Esophagus mucosa (tissue), 1 donor: ENCODE results near the gene ARCN1. TPM values are rescaled to one million over a fixed set of nuclear protein-coding genes. Genes with fewer than 3 reads are reported as not detected.
"Not testable (repeated sequence)": the region's sequence is repeated elsewhere in the genome, so short reads cannot be mapped to it uniquely, and the experiment has no call there.

Experiments used
- ATAC-seq: fragments of 200-7000 bp; cut with Tn5 transposase; one replicate; pipeline ENCODE4 v1.9.1; 2020
- total RNA-seq: library from RNA; stranded (reverse); gene quantifications from one replicate; pipeline ENCODE4 v1.2.4, GENCODE V29; 2023
- donor health status: DM: yes; HTN: yes; CAD: no.

ARCN1 gene
- total RNA-seq, 1 donor from 2014 or later: 71.7 TPM

DNA sequence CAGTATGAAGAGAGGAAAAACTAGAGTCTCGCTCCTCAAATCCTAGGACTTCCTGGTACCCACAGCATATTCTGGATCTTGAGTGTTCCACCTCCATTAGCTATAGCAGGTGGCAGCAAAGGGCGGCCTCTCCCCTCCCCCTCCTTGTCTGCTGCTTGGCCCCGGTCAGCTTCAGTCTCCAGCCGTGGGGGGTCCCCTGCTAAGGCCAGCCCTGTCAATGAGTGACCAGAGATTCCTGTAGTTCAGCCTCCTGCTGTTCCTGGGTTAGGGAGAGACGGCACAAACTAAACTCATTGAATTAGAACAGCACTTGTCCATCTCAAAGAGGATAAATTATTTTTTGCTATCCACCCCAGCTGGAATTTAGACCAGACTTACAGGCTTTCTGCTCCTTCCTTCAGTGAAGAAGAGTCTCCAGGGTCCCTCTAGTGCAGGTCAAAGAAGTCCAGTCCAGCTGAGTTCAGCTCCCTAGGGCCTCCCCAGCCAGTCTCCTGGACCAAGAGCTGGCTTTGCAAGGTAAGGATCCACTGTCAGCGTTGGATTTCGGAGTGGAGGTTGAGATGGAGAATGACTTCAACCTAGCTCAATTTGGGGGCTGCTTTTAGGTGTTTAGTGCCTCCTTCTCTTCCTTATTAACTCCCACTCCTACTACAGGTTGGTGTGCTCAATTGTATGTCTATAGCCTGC, 34.1 kb downstream of the ARCN1 start:
- no peak for ATAC-seq

GRCh38 chr11:118606844-118607228, 34.6 kb downstream of the ARCN1 start:
- no peak for ATAC-seq

GRCh38 chr11:118607401-118608359, 35.5 kb downstream of the ARCN1 start, which contains the start of gene PHLDB1:
Gene PHLDB1, plus strand, starts transcription at chr11:118607615. Its CDS starts 6,222 bp downstream, at chr11:118613837.
- ATAC-seq: peak; percentile 19

DNA sequence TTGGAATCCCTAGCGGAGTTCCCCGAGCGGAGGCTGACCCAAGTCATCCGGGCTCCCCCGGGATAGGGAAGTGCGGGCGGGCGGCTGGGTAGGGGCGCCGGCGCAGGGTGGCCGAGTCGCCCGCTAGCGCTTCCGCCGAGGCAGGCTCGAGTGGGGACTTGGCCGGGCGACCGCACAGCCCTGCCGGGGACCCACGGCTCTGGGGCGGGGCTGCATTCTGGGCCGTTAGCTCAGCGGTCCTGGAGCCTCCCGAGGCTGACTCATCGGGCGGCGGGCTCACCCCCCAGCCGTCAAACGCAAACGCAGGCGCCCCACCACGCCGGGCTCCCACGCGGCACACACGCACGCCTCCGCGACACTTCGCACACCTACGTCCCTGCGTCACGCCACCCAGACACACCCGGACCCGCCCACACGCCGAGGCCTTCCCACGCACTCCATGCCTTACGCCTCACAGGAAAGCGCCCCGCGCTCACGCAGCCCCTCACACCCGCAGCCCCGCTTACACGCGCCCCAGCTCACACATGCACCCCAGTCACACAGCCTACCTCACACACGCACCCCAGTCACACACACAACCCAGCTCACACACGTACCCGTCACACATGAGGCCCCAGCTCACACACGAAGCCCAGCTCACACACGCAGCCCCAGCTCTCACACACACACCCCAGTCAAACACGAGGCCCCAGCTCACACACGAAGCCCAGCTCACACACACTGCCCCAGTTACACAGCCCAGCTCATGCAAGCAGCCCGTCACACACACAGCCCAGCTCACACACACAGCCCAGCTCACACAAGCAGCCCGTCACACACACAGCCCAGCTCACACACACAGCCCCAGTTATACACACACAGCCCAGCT, 36.4 kb downstream of the ARCN1 start:
- peak; percentile 56 for ATAC-seq

DNA sequence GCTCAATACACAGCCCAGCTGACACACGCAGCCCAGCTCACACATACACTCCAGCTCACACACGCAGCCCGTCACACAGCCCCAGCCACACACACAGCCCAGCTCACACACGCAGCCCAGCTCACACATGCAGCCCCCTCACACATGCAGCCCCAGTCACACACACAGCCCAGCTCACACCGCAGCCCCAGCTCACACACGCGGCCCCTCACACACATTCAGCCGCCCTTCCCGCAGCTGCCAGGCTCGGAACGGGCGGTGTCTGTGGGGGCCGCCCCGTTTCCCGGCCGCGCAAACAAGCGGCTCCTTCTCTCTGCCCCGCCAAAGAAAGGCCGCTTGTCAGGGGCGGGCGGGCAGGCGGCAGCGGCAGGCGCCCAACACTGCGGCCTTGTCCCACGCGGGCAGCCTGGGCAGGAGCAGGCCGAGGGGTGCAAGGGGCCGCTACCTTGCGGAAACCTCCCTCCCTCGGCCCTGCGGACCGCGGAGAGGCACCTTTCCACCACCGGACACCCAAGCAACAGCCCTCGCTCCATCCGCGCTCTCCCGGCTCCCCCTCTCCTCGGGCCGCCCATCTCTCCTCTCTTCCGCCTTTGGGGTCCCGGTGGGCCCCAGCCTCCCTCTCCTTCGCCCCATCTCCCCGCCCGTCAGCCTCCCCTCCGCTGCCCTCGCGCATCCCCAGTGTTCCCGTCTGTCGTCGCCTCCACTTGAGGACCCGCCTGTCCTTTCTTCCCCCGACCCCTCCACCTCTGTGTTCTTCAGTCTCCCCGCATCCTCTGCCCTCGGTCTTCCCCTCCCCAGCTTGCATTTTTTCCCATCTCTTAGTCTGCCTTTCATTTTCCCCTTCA, 37.4 kb downstream of the ARCN1 start:
- no peak for ATAC-seq

- no peak for ATAC-seq
Observed at GRCh38 chr11:118610225-118610772, 38.1 kb downstream of the ARCN1 start.

GRCh38 chr11:118610773-118611432, 38.7 kb downstream of the ARCN1 start:
- ATAC-seq: peak; percentile 64

DNA sequence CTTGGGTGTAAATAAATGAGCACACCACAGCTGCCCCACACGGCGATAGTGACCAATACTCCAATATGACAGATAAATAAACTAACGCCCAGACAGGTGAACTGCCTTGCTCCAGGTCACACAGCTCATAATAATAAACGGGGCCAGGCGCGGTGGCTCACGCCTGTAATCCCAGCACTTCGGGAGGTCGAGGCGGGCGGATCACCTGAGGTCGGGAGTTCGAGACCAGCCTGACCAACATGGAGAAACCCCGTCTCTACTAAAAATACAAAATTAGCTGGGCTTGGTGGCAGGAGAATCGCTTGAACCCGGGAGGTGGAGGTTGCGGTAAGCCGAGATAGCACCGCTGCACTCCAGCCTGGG, 39.2 kb downstream of the ARCN1 start:
- not testable (repeated sequence) for ATAC-seq

DNA sequence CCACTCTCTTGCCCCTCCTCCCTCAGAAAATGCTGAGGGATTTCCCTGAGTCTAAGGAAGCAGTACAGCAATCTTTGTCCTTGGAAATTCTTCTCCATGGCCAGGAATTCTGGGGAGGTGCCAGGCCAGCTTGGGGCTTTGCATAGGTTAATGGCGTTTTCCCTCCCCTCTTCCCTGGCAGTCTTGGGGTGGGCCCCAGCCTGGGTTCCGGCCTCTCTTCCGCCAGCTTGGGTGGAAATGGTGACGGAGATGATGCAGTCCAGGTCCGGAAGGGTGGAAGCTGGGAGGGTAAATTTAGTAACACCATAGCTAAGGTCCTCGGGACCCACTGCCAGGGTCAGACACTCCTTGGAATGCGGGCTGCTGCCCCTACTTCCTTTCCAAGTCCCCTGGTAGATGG, 40.2 kb downstream of the ARCN1 start:
- no peak for ATAC-seq

GRCh38 chr11:118614511-118614910, 42.3 kb downstream of the ARCN1 start:
- no peak for ATAC-seq

DNA sequence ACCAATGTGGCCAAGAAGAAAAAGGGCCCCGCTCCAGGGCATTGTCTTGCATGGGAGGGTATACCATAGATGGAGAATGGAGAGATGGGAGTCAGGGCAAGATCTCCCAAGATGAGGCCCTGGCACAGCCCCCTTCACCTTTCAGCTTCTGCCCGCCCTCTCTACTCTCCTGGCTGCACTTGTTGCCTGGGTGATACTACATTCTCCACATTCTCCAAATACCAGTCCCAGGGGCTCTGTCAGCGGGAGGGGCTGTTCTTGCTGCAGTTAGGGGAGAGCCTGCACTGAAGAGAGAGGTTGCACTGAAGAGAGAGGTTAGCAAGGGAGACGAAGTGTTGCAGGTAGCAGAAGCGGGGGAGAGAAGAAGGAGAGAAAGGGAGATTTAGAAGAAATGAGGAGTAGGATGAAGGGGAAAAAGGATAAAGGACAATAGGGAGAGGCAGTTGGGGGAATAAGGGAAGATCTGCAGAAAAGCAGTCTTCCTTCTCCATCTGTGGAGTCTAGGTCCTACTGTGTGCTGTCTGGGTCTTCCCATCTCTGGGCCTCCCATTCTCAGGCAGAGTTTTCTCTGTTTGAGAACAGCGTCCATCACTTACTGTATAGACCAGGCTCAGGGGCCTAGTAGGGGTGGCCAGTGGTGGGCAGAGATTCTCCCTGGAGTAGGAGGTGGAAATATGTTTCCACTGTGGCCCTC, 43.2 kb downstream of the ARCN1 start:
- no peak for ATAC-seq

DNA sequence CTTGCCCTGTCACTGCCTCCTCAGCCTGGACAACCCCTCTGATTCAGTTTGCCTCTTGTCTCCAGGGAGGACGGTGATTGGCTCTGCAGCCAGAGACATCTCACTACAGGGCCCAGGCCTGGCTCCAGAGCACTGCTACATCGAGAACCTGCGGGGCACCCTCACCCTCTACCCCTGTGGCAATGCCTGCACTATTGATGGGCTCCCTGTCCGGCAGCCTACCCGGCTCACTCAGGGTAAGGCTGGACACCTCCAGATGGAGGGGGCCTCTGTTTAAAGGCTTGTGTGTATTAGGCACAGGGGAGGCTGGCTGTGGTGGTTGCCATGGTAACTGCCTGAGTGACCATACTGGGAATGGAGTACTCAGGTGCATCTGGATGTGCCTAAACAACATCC, 43.8 kb downstream of the ARCN1 start:
- no peak for ATAC-seq

- ATAC-seq: no peak
Observed at GRCh38 chr11:118618115-118618990, 46.1 kb downstream of the ARCN1 start.

GRCh38 chr11:118618991-118619375, 46.8 kb downstream of the ARCN1 start:
- ATAC-seq: no peak

DNA sequence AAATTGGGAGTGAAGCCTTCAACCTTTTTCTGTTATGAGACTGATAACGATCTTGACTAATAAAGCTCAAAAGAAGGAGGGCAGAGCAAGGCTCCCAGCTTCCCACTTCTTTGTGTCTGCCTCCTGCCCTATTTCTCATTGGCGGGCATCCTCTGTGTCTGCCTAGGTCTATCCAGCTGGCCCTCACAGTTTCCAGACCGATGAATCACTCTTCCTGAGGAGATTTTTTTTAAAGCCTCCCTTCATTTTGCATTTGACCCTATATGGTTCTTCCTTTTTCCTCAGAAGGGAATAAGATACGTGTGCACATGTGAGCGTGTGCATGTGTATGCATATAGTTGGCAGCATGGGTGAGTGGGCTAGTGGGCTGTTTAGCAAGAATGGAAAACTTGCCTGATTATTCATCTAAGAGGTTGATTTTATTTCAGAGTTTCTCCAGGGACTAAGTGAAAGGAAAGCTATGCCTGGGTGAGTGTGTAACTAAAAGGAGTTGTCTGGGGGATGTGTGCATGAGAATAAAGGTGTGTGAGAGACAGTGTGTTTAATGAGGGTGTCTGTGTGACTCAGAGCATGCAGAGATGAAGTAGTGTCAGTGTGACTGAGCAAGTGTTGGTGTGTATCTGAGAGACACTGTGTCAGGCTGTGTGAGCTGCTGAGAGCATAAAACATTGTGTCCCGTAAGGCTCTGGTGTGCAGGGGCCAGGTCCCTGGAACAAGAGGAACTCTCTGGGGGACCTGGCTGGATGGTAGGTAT, 47.4 kb downstream of the ARCN1 start:
- ATAC-seq: peak; percentile 14

GRCh38 chr11:118620529-118621070, 48.4 kb downstream of the ARCN1 start:
- no peak for ATAC-seq

DNA sequence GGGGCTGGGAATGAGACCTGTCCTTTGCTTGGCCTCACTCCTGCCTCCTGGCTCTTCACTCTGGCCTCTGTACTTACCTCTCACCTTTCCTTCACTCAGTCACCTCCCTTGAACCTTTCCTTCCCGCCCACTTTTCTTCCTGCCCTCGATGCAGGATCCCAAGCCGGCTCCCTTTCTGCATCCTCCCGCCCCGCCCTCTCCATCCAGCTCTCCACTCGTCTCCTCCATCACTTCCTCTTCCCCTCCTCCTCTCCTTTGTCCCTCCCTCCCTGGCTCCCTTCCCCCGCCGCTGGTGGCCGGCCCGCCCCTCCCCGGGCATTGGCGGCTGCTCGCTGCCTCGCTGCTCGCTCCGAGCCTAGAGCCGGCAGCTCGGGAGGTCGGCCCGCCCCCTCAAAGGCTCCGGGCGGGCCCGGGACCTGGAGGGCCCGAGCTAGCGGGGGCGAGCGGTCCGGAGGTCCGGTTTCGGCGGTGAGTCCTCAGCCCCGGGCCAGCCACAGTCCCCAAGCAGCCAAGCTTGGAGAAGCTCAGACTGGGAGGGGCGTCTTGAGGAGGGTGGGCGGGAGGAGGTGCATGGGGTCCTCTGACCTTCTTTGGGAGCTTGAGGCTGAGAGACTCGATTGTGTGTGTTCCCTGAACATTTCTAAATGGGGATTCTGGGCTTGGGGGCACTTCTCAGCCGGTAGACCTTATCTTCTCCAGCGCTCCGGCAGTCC, 49.0 kb downstream of the ARCN1 start:
- peak; percentile 19 for ATAC-seq
